SK-N-MC (cell line): ENCODE results near the gene MSRB1.

Source experiments
- DNase-seq: peaks from one replicate; pipeline ENCODE4 v3.0.0-alpha.2; 2011; ENCODE audit warnings: low read depth, low spot score
- H3K27ac ChIP-seq: fragments of 200-600 bp; sonication (generic); 2 replicates; pipeline ENCODE4 v1.5.1; 2016; ENCODE audit warnings: mixed run types
- H3K36me3 ChIP-seq: fragments of 200-600 bp; sonication (generic); 2 replicates; pipeline ENCODE4 v1.6.1; 2017; ENCODE audit warnings: antibody characterized with exemption, low read length, mixed read lengths; ENCODE audit not compliant: insufficient read depth
- H3K4me3 ChIP-seq: fragments of 200-600 bp; sonication (generic); 2 replicates; pipeline ENCODE4 v1.5.1; 2016
- H3K9ac ChIP-seq: fragments of 200-600 bp; sonication (generic); 2 replicates; pipeline ENCODE4 v1.8.0; 2017; ENCODE audit warnings: mixed run types, mixed read lengths; ENCODE audit not compliant: insufficient read length
- H3K9me3 ChIP-seq: fragments of 200-600 bp; sonication (generic); 2 replicates; pipeline ENCODE4 v1.6.1; 2017; ENCODE audit warnings: low read depth, mild to moderate bottlenecking, antibody characterized with exemption, low read length, moderate library complexity, mixed read lengths
- EZH2 ChIP-seq: fragments of 200-600 bp; sonication (generic); IDR thresholded peaks from one replicate; pipeline ENCODE4 v1.6.1; 2017; ENCODE audit warnings: antibody characterized with exemption
- FOXP2 ChIP-seq: optimal IDR thresholded peaks from 2 replicates; pipeline ENCODE3; 2011; ENCODE audit warnings: mild to moderate bottlenecking, moderate library complexity; ENCODE audit not compliant: insufficient read depth; ENCODE audit errors: extremely low read length, control extremely low read depth
- POLR2AphosphoS5 ChIP-seq: IDR thresholded peaks from 2 replicates; pipeline ENCODE4 v1.6.1; 2012; ENCODE audit warnings: mild to moderate bottlenecking, low read depth, low read length, borderline replicate concordance

The MSRB1 gene, protein sequence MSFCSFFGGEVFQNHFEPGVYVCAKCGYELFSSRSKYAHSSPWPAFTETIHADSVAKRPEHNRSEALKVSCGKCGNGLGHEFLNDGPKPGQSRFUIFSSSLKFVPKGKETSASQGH

DNA sequence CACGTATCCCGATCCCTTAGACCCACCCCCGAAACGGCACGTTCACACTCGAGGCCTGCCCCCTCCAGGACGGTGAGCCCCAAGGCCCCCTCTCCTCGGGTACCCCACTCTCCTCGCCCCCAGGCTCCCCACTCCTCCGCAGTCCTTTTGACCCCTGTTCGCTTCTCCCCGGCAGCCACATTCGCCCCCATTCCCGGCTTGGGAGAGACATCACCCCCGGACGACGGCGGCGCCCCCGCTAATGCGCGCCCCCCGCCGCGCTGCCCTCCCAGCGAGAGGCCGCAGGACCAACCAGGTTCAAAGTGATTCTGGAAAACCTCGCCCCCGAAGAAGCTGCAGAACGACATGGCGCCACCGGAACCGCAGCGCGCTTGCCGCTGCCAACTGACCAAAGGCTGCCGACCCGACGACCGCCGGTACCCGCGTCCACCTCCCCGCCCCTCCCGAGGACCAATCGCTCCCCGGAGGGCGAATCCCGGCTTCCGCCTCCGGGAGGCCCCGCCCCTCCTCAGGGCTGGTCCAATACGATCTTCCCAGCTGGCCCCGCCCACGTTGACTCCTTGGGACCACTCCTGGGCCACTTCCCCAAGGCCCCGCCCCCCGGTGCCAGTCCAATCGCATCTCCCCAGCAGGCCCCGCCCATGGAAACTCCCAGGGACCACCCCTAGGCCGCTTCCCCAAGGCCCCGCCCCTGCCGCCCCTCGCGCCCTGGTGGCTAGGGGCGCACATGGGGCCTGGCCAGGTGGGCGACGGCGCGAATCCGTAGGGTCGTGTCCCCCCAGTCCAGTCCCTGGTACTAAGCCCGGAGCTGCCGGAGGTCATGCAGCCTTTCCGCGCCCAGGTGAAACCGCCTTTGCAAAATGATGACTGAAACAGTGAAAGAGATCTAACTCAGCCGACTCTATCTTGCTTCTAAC lies at the start of gene MSRB1:
Gene MSRB1, minus strand, starts transcription at position 390 of the 917 bp plus-strand sequence. Its CDS starts 43 bp downstream, at position 347.
- Histone ChIP-seq H3K9me3 (no peaks in the 10 kb centered on the region), H3K27ac (peak within 1 kb of the TSS; percentile 17; the same call in 1 of the 2 replicates), H3K4me3 (peak within 1 kb of the TSS; percentile 96), H3K9ac (peak within 1 kb of the TSS; percentile 77), H3K36me3 (no peaks in the 10 kb centered on the region; the same call in 1 of the 2 replicates)
- TF ChIP-seq FOXP2 = no peak
- TF ChIP-seq POLR2AphosphoS5 = peak; percentile 68; the same call in 1 of the 2 replicates
- peak; percentile 83 for DNase-seq

DNA sequence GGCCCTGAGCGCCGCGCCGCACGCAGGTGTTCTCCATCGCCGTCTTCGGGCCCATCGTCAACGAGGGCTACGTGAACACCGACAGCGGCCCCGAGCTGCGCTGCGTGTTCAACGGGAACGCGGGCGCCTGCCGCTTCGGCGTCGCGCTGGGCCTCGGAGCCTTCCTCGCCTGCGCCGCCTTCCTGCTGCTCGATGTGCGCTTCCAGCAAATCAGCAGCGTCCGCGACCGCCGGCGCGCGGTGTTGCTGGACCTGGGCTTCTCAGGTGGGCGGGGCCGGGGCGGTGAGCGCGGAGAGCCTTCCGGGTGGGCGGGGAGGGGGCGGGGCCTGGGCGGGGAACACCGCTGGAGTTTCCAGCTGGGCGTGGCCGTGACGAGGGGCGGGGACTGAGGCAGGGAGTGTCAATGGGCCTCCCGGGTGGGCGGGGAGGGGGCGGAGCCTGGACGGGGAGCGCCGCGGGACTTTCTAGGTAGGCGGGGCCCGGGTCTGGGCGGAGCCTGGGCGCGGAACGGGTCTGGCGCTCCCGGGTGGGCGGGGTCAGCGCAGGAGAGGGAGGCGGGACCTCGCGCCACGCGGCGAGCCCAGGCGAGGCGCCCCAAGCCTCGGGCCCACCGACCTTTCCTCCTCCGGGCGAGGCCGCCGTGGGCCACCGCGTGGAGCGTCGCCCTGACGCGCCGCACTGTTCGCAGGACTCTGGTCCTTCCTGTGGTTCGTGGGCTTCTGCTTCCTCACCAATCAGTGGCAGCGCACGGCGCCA lies 49.1 kb upstream of the MSRB1 start:
- Histone ChIP-seq H3K36me3 (peaks cover 6% of the 10 kb centered on the region; the same call in 1 of the 2 replicates), H3K27ac (no peak overlapping the region), H3K4me3 (0 out of 2 replicates have a peak overlapping the region, but pooled peaks have one; percentile 15), H3K9ac (no peak overlapping the region), H3K9me3 (no peaks in the 10 kb centered on the region)
- TF ChIP-seq EZH2 = no peak
- no peak for TF ChIP-seq POLR2AphosphoS5
- no peak for TF ChIP-seq FOXP2
- DNase-seq = peak; percentile 39

DNA sequence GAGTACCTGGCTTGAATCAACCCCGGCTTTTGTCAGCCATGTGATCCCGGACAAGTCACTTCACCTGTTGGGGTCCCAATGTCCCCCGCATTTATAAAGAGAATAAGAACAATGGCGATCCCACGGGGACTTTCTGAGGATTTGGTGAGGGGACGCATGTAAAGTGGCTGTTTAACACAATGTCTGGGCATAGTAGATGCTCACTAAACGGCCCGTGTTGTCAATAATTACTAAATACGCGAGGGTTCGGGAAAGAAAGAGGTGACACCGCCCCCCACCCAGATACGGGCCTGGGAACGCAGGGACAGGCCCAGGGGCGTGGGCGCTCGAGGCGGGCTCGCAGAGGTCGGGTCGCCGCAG lies 48.6 kb upstream of the MSRB1 start:
- DNase-seq = no peak
- no peaks in the 10 kb centered on the region for H3K9me3 ChIP-seq
- no peak overlapping the region for H3K27ac ChIP-seq
- H3K9ac ChIP-seq = no peak overlapping the region
- TF ChIP-seq POLR2AphosphoS5 (no peak), FOXP2 (no peak), EZH2 (no peak)
- H3K4me3 ChIP-seq = 0 out of 2 replicates have a peak overlapping the region, but pooled peaks have one; percentile 15
- H3K36me3 ChIP-seq = peaks cover under 1% of the 10 kb centered on the region; the same call in 1 of the 2 replicates

DNA sequence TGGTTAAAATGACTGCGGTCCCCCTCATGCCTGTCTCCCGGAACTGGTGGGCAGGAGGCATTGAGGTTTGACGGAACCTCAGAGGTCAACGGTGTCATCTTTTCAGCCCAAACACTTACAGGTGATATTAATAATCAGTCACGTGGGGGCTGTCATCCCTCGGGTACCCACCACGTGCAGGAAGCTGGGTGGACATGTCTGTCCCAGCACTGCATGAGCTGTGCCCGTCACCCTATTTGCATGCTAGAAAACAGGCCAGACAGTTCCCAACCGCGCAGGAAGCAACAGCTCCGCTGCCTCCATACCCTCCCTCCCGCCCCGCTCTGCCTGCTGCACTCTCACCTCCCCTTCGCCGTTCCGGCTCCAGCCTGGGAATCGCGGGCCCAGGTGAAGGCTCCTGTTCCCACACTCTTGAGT lies 48.1 kb upstream of the MSRB1 start:
- Histone ChIP-seq H3K9me3 (no peaks in the 10 kb centered on the region), H3K4me3 (no peak overlapping the region), H3K9ac (no peak overlapping the region), H3K27ac (no peak overlapping the region), H3K36me3 (no peaks in the 10 kb centered on the region)
- no peak for TF ChIP-seq POLR2AphosphoS5
- no peak for TF ChIP-seq EZH2
- no peak for TF ChIP-seq FOXP2
- no peak for DNase-seq

DNA sequence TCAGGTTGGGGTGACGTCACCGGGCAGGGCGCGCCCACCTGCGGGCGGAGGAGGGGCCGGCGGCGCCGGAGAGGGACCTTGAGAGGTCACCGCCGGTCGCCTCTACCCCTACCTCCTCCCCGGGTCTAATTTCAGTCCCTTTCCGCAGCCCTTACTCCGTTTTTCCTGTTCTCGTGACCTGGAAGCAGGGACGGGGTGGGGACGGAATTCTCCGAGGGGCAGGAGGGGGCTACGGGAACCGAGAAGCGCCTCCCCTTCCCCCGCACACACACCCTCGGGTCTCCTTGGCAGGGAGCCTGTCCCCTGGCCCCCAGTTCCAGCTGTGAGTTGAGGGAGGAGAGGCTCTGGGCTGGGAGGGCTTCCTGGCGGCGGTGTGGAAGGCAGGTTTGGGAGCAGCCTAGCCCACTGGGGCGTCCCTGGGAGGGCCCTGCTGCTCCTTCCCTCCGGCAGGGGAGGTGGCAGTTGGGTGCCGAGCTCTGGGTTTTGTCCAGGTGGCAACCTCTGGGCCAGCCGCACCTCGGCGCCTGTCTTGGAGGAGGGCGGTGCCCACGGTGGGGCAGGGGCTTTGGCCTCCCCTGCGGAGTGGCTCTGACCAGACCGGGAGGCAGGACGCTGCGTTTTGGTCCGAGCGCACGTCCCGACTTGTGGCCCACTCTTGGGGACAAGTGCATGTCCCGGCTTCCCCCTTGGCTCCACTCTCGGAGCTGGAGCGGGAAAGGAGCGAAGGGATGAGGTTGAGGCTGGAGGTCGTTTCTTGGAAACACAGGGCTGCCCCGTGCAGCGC lies 47.5 kb upstream of the MSRB1 start:
- no peak overlapping the region for H3K9ac ChIP-seq

DNA sequence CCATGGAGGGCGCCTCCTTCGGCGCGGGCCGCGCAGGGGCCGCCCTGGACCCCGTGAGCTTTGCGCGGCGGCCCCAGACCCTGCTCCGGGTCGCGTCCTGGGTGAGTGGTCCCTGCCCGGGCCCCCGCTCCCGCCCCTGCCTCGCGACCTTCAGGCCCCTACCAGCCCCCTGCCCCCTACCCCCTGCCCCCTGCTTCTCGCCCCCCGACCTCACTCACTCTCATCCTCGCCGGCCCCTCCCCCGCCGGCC lies 47.0 kb upstream of the MSRB1 start:
- Histone ChIP-seq H3K9ac (no peak overlapping the region), H3K36me3 (no peaks in the 10 kb centered on the region), H3K4me3 (peak overlapping the region; percentile 74), H3K27ac (no peak overlapping the region), H3K9me3 (no peaks in the 10 kb centered on the region)
- TF ChIP-seq POLR2AphosphoS5 = no peak
- TF ChIP-seq EZH2 = no peak
- no peak for TF ChIP-seq FOXP2
- no peak for DNase-seq

More for the DNA sequence above, 47.5 kb upstream of the MSRB1 start:
- no peak for TF ChIP-seq POLR2AphosphoS5
- no peak for TF ChIP-seq FOXP2
- no peak for TF ChIP-seq EZH2
- no peaks in the 10 kb centered on the region for H3K36me3 ChIP-seq
- peak overlapping the region; percentile 74 for H3K4me3 ChIP-seq
- DNase-seq = no peak
- H3K27ac ChIP-seq = no peak overlapping the region
- no peaks in the 10 kb centered on the region for H3K9me3 ChIP-seq

DNA sequence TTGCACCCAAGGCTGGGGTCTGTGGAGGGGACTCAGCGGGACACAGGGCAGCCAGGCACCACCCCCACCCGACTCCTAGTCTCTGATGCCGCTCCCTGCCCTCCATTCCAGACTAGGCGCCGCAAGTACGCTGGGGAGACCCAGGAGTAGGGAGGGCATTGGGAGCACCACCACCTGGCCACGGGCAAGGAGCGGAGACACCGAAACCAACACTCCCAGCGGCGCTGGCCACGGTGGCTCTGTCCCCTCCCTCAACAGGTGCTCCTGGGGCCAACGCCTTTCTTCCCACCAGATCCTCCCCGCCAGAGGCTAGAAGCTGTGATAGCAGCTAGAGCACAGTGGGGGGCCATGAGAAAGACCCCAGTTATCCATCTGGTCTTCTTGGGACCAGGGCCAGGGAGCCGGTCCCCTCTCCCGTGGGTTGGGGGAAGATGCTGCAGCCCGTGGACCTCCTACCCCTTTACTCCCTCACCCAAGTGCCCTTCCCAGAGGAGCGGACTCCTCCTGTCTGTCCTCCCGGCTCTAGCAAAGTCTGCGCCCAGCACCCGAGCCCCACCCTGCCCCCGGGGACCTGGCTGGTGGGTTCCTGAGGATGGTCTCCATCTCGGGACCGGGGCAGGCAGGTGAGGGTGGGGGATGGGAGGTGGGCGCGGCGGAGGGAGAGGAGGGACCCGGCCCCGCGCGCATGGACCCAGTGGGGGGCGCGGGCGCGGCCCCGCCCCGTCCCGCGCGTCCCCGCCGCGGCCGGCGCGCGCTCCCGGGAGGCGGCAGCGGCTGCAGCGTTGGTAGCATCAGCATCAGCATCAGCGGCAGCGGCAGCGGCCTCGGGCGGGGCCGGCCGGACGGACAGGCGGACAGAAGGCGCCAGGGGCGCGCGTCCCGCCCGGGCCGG lies 46.5 kb upstream of the MSRB1 start, which contains the start of gene SYNGR3:
Gene SYNGR3, plus strand, starts transcription at position 762 of the 892 bp plus-strand sequence. CDS start 133 bp downstream, outside the sequence.
- Histone ChIP-seq H3K9ac (no peak within 1 kb of the TSS), H3K27ac (no peak within 1 kb of the TSS), H3K36me3 (no peaks in the 10 kb centered on the region), H3K9me3 (no peaks in the 10 kb centered on the region), H3K4me3 (peak within 1 kb of the TSS; percentile 74)
- DNase-seq = no peak
- TF ChIP-seq EZH2 = no peak
- no peak for TF ChIP-seq FOXP2
- TF ChIP-seq POLR2AphosphoS5 = no peak
